ENCODE data around the gene INPP4B. TPM values are rescaled to one million over a fixed set of nuclear protein-coding genes. Genes with fewer than 3 reads are reported as not detected.

The INPP4B gene
- polyA plus RNA-seq, 1 of the 3 experiments (the other 2 are of a cell fraction): 0.08 TPM

- Histone ChIP-seq H3K4me2 (no peak overlapping the region), H3K4me3 (ENCODE audit: low read depth in 2 of 2, low read length in 1 of 2) (no peak overlapping the region), H4K20me1 (ENCODE audit: insufficient read depth) (no peaks in the 10 kb centered on the region), H3K4me1 (ENCODE audit: control insufficient read depth in 1 of 2, insufficient read depth in 2 of 2, low read depth in 1 of 2, low read length in 1 of 2) (no peaks in the 10 kb centered on the region), H3K79me2 (ENCODE audit: insufficient read depth) (no peaks in the 10 kb centered on the region), H3K9me3 (no peaks in the 10 kb centered on the region), H3K36me3 (replicated peaks in 1 of 2; ENCODE audit: control insufficient read depth in 1 of 2, insufficient read depth in 2 of 2, low read length in 1 of 2) (no peaks in the 10 kb centered on the region), H3K9ac (no peak overlapping the region), H3K9me2 (no peaks in the 10 kb centered on the region), H2AFZ (ENCODE audit: low read depth) (no peak overlapping the region), H3K27ac (ENCODE audit: low read depth in 2 of 2, low read length in 1 of 2) (no peak overlapping the region), H3K27me3 (ENCODE audit: insufficient read depth) (no peaks in the 10 kb centered on the region), H3F3A (replicated peaks; ENCODE audit: insufficient read depth) (no peaks in the 10 kb centered on the region)
- 81% methylated on average over 4 of the region's 4 CpGs for WGBS (ENCODE audit: low lambda C conversion rate)
- ChIA-PET CTCF (interaction anchor here (0.7 kb wide), 1 partner anchor 14 kb away, joined by 4 read pairs; no protein-coding TSS in a partner anchor), POLR2A (no interaction called here)
- TF ChIP-seq PBX3 (IDR thresholded peaks at IDR 0.05) (no peak), GATA2 (CRISPR knock-in tag; IDR thresholded peaks at IDR 0.05) (no peak), CTCF (IDR thresholded peaks at IDR 0.05) (no peak), FOXJ3 (CRISPR knock-in tag; IDR thresholded peaks at IDR 0.05) (no peak), GABPA (IDR thresholded peaks at IDR 0.05; ENCODE audit: low read depth) (no peak), NFIC (IDR thresholded peaks at IDR 0.05; ENCODE audit: borderline replicate concordance) (no peak), SMC3 (IDR thresholded peaks at IDR 0.05; ENCODE audit: low read depth, low read length) (no peak), REST (IDR thresholded peaks at IDR 0.05; ENCODE audit: low read depth, low read length) (no peak), POLR2AphosphoS5 (IDR thresholded peaks at IDR 0.05; ENCODE audit: low read depth, low read length) (no peak), IRF3 (IDR thresholded peaks at IDR 0.05; ENCODE audit: low read depth, low read length) (no peak), EP300 (IDR thresholded peaks at IDR 0.05; ENCODE audit: borderline replicate concordance in 1 of 2, low read depth in 1 of 2, low read length in 1 of 2) (no peak)
- no peak for DNase-seq
Observed at GRCh38 chr4:142297313-142297712, 548.8 kb downstream of the INPP4B start.
